OCI-LY1 (cell line): ENCODE measurements around the gene NSUN5.

Experiments used
- CTCF ChIP-seq: fragments of 200-600 bp; sonication (generic), shearing (Covaris generic); IDR thresholded peaks from 2 replicates; pipeline ENCODE4 v1.5.1; 2017; ENCODE audit warnings: mild to moderate bottlenecking, antibody characterized with exemption, low read length, moderate library complexity, mixed read lengths
- EZH2 ChIP-seq: fragments of 200-600 bp; sonication (generic), shearing (Covaris generic); IDR thresholded peaks from 2 replicates; pipeline ENCODE4 v1.8.0; 2017; ENCODE audit warnings: borderline replicate concordance, mixed run types, mild to moderate bottlenecking, antibody characterized with exemption, low read length, moderate library complexity, mixed read lengths

- TF ChIP-seq CTCF: no peak
- TF ChIP-seq EZH2: no peak
Observed at GRCh38 chr7:73349763-73350162, 41.1 kb upstream of the NSUN5 start.
